Right lobe of liver (tissue), 6 donors: Measurements from ENCODE around the gene PRKCA. TPM values are rescaled to one million over a fixed set of nuclear protein-coding genes. Genes with fewer than 3 reads are reported as not detected.

Experiments
- ATAC-seq, 4 donors: fragments of 200-7000 bp; cut with Tn5 transposase; one replicate each; pipeline ENCODE4 v1.9.1; 2020; ENCODE audit warnings: mild to moderate bottlenecking in 4 of 4, moderate library complexity in 4 of 4
- DNase-seq, 3 donors: peaks; one replicate each; pipeline ENCODE4 v3.0.0-alpha.2; 2020
- H3K27ac ChIP-seq, 3 donors: fragments of 200-600 bp; one replicate each; pipeline ENCODE4 v1.8.0; 2022
- H3K27me3 ChIP-seq, 2 donors: fragments of 200-600 bp; one replicate each; pipeline ENCODE4 v1.8.0; 2022
- H3K36me3 ChIP-seq, 4 donors: fragments of 200-600 bp; sonication (generic) in 1 of 4; one replicate each; pipeline versions ENCODE4 v1.5.1 to v1.8.0; 2017 to 2022; ENCODE audit warnings: control low read depth in 1 of 4
- H3K4me1 ChIP-seq, 4 donors: fragments of 200-600 bp; sonication (generic) in 1 of 4; one replicate each; pipeline versions ENCODE4 v1.5.1 to v1.8.0; 2017 to 2022; ENCODE audit warnings: control low read depth in 1 of 4
- H3K4me3 ChIP-seq, 3 donors: fragments of 200-600 bp; one replicate each; pipeline ENCODE4 v1.8.0; 2022
- H3K9me3 ChIP-seq, 4 donors: fragments of 200-600 bp; sonication (generic) in 1 of 4; one replicate each; pipeline versions ENCODE4 v1.5.1 to v1.8.0; 2017 to 2022; ENCODE audit warnings: control low read depth in 1 of 4
- POLR2A ChIP-seq: fragments of 450-650 bp; IDR thresholded peaks from one replicate; pipeline ENCODE4 v1.6.1; 2017; ENCODE audit warnings: antibody characterized with exemption, mild to moderate bottlenecking
- WGBS: methylation state at CpG from one replicate; pipeline ENCODE4 v1.1.6; 2018; ENCODE audit warnings: low coverage, low lambda C conversion rate; ENCODE audit not compliant: insufficient coverage; ENCODE audit errors: missing lambda C conversion rate; 5-methylcytosine and 5-hydroxymethylcytosine counted together
- intact Hi-C, 2 donors: fragments of 100-400 bp; cut with DNase I; formaldehyde crosslinking; loops; one replicate each; pipeline versions ENCODE4 v1.11.2 to v1.14.1; 2022
- total RNA-seq, 6 experiments: library from RNA; depleted of rRNA in 2 of 6; stranded (reverse); fragments of >200 nt in 2 of 6; fragmentation: NEBNext Ultra II Directional in 3 of 6; extraction: Animal tissue kit (Norgen Biotek cat#: 25700) in 3 of 6; gene quantifications; one replicate each; pipeline versions ENCODE4 v1.1.0 to v1.2.4, GENCODE V29; 2016 to 2023
- TF ChIP-seq, protein P1 (sequence below), 4 donors: fragments of 200-600 bp in 3 of 4; fragments of 450-650 bp in 1 of 4; IDR thresholded peaks; one replicate each; pipeline versions ENCODE4 v1.5.1 to v1.8.0; 2016 to 2022; ENCODE audit warnings: antibody characterized with exemption in 4 of 4, mild to moderate bottlenecking in 2 of 4
- donor health status: DM: no; HTN: yes; CAD: no.
- donor health status: DM: no; HTN: no; CAD: no.
- donor health status: DM: no; HTN: no; CAD: no.
- donor health status: DM: no; HTN: yes; CAD: no.
- donor health status: DM: no; HTN: yes; CAD: no.

PRKCA gene
- total RNA-seq, 6 experiments from 2014 or later: 11.7 to 23.0 (median 18.7) TPM

- no peak overlapping the region for H3K27ac ChIP-seq
- H3K4me3 ChIP-seq: no peak overlapping the region
- no peaks in the 10 kb centered on the region for H3K36me3 ChIP-seq
- TF ChIP-seq, protein P1, sequence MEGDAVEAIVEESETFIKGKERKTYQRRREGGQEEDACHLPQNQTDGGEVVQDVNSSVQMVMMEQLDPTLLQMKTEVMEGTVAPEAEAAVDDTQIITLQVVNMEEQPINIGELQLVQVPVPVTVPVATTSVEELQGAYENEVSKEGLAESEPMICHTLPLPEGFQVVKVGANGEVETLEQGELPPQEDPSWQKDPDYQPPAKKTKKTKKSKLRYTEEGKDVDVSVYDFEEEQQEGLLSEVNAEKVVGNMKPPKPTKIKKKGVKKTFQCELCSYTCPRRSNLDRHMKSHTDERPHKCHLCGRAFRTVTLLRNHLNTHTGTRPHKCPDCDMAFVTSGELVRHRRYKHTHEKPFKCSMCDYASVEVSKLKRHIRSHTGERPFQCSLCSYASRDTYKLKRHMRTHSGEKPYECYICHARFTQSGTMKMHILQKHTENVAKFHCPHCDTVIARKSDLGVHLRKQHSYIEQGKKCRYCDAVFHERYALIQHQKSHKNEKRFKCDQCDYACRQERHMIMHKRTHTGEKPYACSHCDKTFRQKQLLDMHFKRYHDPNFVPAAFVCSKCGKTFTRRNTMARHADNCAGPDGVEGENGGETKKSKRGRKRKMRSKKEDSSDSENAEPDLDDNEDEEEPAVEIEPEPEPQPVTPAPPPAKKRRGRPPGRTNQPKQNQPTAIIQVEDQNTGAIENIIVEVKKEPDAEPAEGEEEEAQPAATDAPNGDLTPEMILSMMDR (IDR thresholded peaks at IDR 0.05): no peak
- no peak for TF ChIP-seq POLR2A
- ATAC-seq (no peak), DNase-seq (no peak)
- WGBS: 92% methylated on average over 2 of the region's 2 CpGs
- intact Hi-C loops: no loop called here
- H3K4me1 ChIP-seq: no peaks in the 10 kb centered on the region
- no peaks in the 10 kb centered on the region for H3K9me3 ChIP-seq
- H3K27me3 ChIP-seq: no peaks in the 10 kb centered on the region
Measured at GRCh38 chr17:66283971-66284370, 18.4 kb upstream of the PRKCA start.

DNA sequence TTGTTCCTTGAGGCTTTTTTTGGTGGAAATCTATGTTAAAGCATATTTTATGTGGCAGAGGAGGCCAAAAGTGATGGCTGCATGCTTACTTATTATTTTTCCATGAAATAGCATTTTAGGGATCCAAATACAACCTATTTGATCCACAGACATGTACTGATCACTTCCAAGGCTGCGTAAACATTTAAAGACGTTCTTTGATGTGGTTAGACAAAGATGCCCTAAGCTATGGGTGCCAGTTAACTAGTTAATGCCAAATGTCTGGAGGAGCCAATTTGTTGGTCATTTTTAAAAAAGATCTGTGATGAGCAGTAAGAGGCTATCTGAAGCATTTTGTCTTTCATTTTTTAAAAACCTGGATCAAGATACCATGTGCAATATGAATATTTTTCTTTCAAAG is 17.3 kb upstream of the PRKCA start:
- TF ChIP-seq POLR2A: no peak
- TF ChIP-seq, protein P1 (IDR thresholded peaks at IDR 0.05): no peak
- intact Hi-C loops: no loop called here
- H3K27me3 ChIP-seq: no peaks in the 10 kb centered on the region
- H3K4me3 ChIP-seq: no peak overlapping the region
- ATAC-seq (no peak), DNase-seq (no peak)
- no peaks in the 10 kb centered on the region for H3K36me3 ChIP-seq
- H3K9me3 ChIP-seq: no peaks in the 10 kb centered on the region
- WGBS: 39% methylated on average over 2 of the region's 2 CpGs
- no peak overlapping the region for H3K27ac ChIP-seq
- no peaks in the 10 kb centered on the region for H3K4me1 ChIP-seq

DNA sequence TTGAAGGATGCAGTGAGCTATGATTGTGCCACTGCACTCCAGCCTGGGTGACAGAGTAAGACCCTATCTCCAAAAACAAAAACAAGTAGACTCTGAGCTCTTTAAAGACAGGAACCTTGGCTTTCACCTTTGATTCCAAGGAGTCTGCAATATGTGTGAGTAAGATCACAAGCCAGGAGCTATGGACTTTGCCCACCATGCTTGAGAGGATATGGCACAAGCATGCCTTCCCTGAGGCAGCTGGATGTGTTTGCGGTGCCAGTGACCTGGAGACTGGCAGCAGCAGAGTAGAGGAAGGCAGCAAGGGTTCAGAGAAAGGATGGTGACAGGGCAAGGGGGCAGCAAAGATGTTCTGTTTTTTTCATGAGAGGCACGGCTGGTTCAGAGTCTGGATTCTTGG is 14.5 kb upstream of the PRKCA start:
- peak in 3 of 4 donors; percentile 43 to 60 (median 51) for ATAC-seq
- no peak for DNase-seq

GRCh38 chr17:66290101-66290722 is 12.2 kb upstream of the PRKCA start:
- no peaks in the 10 kb centered on the region for H3K9me3 ChIP-seq
- H3K27me3 ChIP-seq: no peaks in the 10 kb centered on the region
- TF ChIP-seq, protein P1 (IDR thresholded peaks at IDR 0.05): peak; percentile 23 to 36 (median 31)
- no peak for TF ChIP-seq POLR2A
- H3K27ac ChIP-seq: no peak overlapping the region
- intact Hi-C loops: no loop called here
- H3K4me3 ChIP-seq: no peak overlapping the region
- 69% methylated on average over 4 of the region's 4 CpGs for WGBS
- ATAC-seq (peak; percentile 61 to 81 (median 70)), DNase-seq (no peak)
- H3K36me3 ChIP-seq: no peaks in the 10 kb centered on the region
- H3K4me1 ChIP-seq: no peaks in the 10 kb centered on the region

More for the DNA sequence above, 14.5 kb upstream of the PRKCA start:
- no peak overlapping the region for H3K4me3 ChIP-seq
- H3K9me3 ChIP-seq: no peaks in the 10 kb centered on the region
- TF ChIP-seq POLR2A: no peak
- TF ChIP-seq, protein P1 (IDR thresholded peaks at IDR 0.05): no peak
- intact Hi-C loops: no loop called here
- H3K27ac ChIP-seq: no peak overlapping the region
- no peaks in the 10 kb centered on the region for H3K27me3 ChIP-seq
- WGBS: 43% methylated on average over 1 of the region's 2 CpGs
- no peaks in the 10 kb centered on the region for H3K36me3 ChIP-seq
- H3K4me1 ChIP-seq: no peaks in the 10 kb centered on the region
